Forelimb muscle (tissue), 1 donor: ENCODE measurements around the gene PRKCG. TPM values are rescaled to one million over a fixed set of nuclear protein-coding genes. Genes with fewer than 3 reads are reported as not detected.
"Not testable (repeated sequence)": the region's sequence is repeated elsewhere in the genome, so short reads cannot be mapped to it uniquely, and the experiment has no call there.

ENCODE experiments used
- DNase-seq: peaks from one replicate; pipeline ENCODE4 v3.0.0-alpha.2; 2013; ENCODE audit warnings: low read depth
- polyA plus RNA-seq: library from polyadenylated mRNA; unstranded; fragments of 120-200 nt; gene quantifications from one replicate; pipeline ENCODE4 v1.2.1, GENCODE V29; 2013; ENCODE audit not compliant: insufficient read length

Gene PRKCG
- polyA plus RNA-seq, 1 donor = 0.16 TPM

DNA sequence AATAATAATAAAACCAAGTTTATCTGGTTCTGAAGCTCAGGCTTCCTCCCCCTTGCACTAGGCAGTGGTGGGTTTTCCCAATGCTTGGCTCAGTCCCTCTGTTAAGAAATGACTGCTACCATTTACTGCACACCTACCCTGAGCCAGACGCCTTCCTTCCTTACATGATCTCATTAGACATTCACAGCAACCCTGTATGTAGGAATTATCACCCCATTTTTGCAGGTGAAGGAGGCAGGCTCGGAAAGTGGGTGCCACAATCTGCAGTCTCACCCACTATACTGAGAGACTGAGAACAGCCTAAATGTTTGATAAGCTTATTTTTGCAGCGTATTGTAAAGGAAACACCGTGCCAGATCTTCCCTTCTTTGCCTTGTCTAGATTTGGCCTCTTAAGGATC, 62.4 kb downstream of the PRKCG start:
- DNase-seq = no peak

DNA sequence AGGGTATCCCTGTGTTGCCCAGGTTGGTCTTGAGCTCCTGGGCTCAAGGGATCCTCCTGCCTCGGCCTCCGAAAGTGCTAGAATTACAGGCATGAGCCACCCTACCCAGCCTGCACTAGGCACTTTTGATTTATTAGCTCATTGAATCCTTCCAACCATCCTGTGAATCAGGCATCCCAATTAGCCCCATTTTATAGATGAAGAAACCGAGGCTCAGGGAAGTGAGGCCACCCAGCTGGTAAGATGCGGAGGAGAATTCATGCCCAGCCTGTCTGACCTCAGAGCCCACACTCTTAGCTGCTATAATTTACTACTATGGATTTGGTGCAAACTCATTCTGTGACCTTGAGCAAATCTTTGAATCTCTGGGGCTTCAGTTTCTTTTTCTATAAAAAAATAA, 62.9 kb downstream of the PRKCG start:
- DNase-seq = no peak

DNA sequence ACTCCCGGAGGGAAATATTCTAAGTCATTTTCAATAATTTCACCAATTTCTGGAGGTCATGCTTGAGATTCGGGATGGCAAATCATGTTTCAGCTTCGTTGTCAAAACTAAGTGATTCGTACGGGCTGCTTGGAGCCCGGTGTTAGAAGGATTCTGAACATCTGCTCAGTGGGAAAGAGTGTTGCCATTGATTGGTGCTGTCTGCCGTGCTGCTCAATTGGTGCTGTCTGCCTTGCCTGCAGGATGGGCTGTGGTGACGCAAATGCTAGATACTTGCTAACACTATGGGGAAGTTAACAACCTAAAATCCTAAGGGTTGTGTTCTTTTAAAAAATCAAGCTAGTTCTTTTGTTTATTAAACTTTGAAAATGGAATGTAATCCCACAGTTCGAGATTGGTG, 63.4 kb downstream of the PRKCG start:
- no peak for DNase-seq

DNA sequence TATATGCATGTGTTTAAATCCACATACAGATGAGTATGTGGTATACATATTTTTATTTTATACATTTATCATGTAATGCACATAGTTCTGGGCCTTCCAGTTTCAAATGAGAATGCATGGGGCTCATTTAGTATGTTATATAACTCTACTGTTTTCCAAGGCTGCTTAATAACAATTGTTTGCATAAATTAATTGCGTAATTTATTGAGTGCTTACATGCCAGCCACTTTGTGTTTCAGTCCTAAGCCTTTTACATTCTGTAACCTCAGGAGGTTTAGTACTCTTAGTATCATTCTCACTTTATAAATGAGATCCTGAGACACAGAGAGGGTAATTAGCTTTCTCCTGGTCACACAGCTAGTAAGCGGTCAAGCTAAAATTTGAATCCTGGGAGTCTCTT, 64.0 kb downstream of the PRKCG start:
- DNase-seq = no peak

DNA sequence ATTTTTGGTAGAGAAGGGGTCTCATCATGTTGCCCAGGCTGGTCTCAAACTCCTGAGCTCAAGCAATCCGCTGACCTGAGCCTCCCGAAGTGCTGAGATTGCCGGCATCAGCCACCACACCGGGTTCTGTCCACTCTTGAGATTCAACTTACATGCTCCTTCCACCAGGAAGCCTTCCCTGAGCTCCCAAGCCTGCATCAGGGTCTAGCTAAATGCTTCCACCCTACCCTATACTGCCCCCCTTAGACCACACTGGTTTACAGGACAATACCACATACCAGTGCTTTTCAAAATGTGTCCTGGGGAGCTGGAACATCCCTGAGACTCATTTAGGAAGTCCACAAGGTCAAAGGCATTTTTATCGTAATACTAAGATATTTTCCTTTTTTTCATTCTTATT, 65.6 kb downstream of the PRKCG start:
- no peak for DNase-seq

DNA sequence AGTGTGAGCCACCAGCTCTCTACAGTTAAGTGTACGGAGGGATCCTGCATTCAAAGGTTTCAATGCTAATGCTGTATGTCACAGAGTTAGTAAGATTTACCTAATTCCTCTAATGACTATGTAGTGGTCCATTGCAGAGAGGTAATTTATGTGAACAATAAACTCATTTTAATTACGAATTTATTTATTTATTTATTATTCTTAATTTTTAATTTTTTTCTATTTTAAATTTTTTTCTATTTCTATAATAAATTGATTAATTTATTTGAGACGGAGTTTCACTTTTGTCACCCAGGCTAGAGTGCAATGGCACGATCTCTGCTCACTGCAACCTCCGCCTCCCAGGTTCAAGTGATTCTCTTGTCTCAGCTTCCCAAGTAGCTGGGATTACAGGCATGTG, 66.6 kb downstream of the PRKCG start:
- not testable (repeated sequence) for DNase-seq

DNA sequence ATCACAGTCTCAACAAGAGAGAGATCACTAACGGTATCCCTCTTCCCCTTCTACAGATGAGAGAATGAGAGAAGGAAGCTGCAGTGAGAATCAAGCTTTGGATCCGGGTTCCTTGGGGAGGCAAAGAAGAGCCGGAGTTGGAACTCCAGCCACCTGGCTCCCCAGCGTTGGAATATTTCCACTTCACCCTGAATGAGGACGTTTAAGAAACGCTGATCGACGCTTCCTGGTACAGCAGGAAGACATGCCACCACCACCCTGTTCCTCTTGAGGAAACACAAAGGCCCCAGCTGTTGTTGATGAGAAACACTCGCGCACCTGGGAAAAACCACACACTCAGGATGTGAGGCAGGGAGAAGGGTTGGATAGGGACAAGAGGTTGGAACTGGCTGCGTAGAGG, 69.4 kb downstream of the PRKCG start:
- DNase-seq = no peak

DNA sequence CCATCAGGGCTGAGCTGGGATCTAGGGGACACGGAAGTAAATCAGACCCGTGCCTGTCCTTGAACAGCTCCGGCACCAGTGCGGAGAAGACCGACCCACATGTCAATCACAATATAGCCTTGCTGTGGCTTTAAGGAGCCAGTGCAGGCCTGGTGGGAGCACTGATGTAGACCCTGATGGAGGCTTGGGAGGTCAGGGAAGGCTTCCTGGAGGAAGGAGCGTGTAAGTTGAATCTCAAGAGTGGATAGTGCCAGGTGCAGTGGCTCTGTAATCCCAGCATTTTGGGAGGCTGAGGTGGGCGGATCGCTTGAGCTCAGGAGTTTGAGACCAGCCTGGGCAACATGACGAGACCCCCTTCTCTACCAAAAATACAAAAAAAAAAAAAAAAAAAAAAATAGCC, 70.0 kb downstream of the PRKCG start:
- DNase-seq = no peak

DNA sequence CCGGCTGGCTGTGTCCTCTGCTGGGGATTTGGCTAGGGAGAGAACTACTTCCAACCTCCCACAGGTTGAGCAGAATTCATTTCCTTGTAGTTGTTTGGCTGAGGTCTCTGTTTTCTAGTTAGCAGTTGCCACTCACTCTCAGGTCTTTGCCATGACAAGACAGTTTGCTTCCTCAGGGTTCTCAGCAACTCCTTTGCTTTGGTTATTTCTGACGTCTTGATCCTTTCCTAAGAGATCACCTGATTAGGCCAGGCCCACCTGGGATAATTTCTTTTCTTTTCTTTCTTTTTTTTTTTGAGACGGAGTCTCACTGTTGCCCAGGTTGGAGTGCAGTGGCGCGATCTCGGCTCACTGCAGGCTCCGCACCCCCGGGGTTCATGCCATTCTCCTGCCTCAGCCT, 71.4 kb downstream of the PRKCG start:
- DNase-seq = no peak

Other genes starting within 250 kb of the PRKCG start
- 0.25 TPM for gene NLRP12, start 57.9 kb upstream of the PRKCG start, polyA plus RNA-seq
- 151 TPM for gene MYADM, start 14.3 kb upstream of the PRKCG start, polyA plus RNA-seq
- gene CACNG7, start 27.1 kb downstream of the PRKCG start, polyA plus RNA-seq = 0.10 TPM
- 0.91 TPM for gene CACNG8, start 80.7 kb downstream of the PRKCG start, polyA plus RNA-seq
- gene CACNG6, start 109.4 kb downstream of the PRKCG start, polyA plus RNA-seq = 27.8 TPM
- 0.19 TPM for gene VSTM1, start 181.7 kb downstream of the PRKCG start, polyA plus RNA-seq
- not detected for gene TARM1, start 199.2 kb downstream of the PRKCG start, polyA plus RNA-seq
- gene OSCAR, start 218.6 kb downstream of the PRKCG start, polyA plus RNA-seq = 0.39 TPM
- gene NDUFA3, start 220.7 kb downstream of the PRKCG start, polyA plus RNA-seq = 120 TPM
- gene TFPT, start 233.5 kb downstream of the PRKCG start, polyA plus RNA-seq = 13.5 TPM
- gene PRPF31, start 233.6 kb downstream of the PRKCG start, polyA plus RNA-seq = 44.1 TPM